Neutrophil (primary cell): ENCODE results near the gene PPP4R3A.

ENCODE experiments used
- H3K27ac ChIP-seq: fragments of 200-600 bp; sonication (generic); 2 replicates; pipeline ENCODE4 v1.5.1; 2016; ENCODE audit warnings: mild to moderate bottlenecking, moderate library complexity
- H3K27me3 ChIP-seq: fragments of 200-600 bp; sonication (generic); 2 replicates; pipeline ENCODE4 v1.6.0; 2016; ENCODE audit warnings: mild to moderate bottlenecking
- H3K36me3 ChIP-seq: fragments of 200-600 bp; sonication (generic); 2 replicates; pipeline ENCODE4 v1.5.1; 2017
- H3K4me1 ChIP-seq, 2 experiments: fragments of 200-600 bp in 1 of 2; sonication (generic) in 1 of 2; 1 replicate in 1 of 2; 2 replicates in 1 of 2; pipeline versions ENCODE4 v1.5.1 to v1.6.1; 2013 to 2016; ENCODE audit warnings: low read depth in 1 of 2, low read length in 1 of 2, mild to moderate bottlenecking in 1 of 2, moderate library complexity in 1 of 2; ENCODE audit not compliant: control insufficient read depth in 1 of 2, insufficient read depth in 1 of 2
- H3K4me3 ChIP-seq, 2 experiments: fragments of 200-600 bp in 1 of 2; sonication (generic) in 1 of 2; 1 replicate in 1 of 2; 2 replicates in 1 of 2; pipeline ENCODE4 v1.5.1; 2013 to 2016; ENCODE audit warnings: low read depth in 1 of 2, low read length in 1 of 2, mild to moderate bottlenecking in 1 of 2, moderate library complexity in 1 of 2
- H3K9me3 ChIP-seq: fragments of 200-600 bp; sonication (generic); 2 replicates; pipeline ENCODE4 v1.5.1; 2016
- TF ChIP-seq, protein P1 (sequence below): fragments of 200-600 bp; sonication (generic); IDR thresholded peaks from 2 replicates; pipeline ENCODE4 v1.5.1; 2016; ENCODE audit warnings: antibody characterized with exemption

PPP4R3A gene

DNA sequence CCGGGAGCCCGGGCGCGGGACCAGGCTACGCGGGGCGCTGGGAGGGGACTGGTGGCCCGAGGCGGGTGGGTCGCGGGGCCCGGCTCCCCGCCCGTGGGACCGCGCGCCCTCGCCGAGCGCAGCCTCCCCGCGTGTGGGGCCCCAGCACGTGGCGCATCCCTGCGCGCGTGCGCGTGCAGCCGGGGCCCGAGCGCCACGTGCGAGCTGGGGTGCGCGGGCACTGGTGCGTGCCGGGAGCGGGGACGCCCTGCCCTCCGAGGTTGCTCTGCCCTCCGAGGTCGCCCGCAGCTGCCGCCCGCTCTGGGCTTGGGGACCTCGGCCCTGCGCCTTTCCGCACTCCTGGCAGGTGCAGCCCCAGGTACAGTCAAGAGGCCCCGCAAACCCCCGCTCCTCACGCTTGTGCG, 92.1 kb downstream of the PPP4R3A start:
- Histone ChIP-seq H3K4me3 (peak overlapping the region; percentile 63 to 69), H3K27ac (peak overlapping the region; percentile 81)

DNA sequence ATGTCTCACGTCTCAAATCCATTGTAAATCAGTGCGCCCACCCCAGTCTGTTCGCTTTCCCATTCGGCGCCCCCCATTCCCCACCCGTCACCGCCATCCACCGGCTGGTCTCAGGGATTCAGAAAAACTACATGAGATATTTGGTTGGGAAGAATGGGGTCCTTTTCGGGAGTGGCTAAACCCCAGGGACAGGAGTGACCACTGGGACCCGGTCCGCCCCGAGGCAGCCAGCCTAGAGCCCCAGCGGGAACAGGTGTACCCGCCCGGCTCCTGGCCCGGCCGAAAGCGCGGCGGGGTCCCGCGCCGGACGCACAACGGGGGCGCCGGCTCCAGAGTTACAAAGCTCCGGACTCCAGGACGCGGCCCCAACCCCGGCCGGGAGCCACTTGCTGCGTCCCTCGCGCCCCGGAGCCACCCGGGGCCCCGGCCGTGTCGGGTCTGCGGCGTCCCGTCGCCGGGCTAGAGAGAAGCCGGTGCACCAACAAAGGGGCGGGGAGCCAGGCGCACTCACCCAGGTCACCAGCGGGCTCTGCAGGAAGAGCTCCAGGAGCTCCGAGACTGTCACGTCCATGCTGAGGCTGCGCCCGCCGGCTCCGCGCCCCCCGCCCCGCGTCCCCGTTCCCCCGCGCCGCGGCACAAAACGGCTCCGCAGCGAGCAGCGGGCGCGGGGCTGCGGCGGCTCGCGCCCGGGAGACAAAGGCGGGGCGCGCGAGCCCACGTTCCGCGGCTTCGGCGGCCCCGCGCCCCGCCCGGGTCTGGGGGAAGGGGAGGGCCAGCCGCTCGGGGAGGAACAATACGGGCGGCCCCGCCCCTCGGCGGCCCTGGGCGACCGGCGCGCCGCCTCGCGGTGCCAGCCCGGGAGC, 92.8 kb downstream of the PPP4R3A start, which contains the start of gene CCDC88C:
Gene CCDC88C (minus strand): TSS at position 701 of the 863 bp plus-strand sequence. CDS start 130 bp downstream, at position 571.
- Histone ChIP-seq H3K36me3 (no peaks in the 10 kb centered on the region), H3K4me3 (peak within 1 kb of the TSS; percentile 69 to 75), H3K4me1 (peaks cover 48 to 54% of the 10 kb centered on the region in 2 experiments), H3K9me3 (no peaks in the 10 kb centered on the region), H3K27me3 (no peaks in the 10 kb centered on the region), H3K27ac (peak within 1 kb of the TSS; percentile 81)
- TF ChIP-seq, protein P1, sequence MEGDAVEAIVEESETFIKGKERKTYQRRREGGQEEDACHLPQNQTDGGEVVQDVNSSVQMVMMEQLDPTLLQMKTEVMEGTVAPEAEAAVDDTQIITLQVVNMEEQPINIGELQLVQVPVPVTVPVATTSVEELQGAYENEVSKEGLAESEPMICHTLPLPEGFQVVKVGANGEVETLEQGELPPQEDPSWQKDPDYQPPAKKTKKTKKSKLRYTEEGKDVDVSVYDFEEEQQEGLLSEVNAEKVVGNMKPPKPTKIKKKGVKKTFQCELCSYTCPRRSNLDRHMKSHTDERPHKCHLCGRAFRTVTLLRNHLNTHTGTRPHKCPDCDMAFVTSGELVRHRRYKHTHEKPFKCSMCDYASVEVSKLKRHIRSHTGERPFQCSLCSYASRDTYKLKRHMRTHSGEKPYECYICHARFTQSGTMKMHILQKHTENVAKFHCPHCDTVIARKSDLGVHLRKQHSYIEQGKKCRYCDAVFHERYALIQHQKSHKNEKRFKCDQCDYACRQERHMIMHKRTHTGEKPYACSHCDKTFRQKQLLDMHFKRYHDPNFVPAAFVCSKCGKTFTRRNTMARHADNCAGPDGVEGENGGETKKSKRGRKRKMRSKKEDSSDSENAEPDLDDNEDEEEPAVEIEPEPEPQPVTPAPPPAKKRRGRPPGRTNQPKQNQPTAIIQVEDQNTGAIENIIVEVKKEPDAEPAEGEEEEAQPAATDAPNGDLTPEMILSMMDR: peak; percentile 39

More for the DNA sequence above, 92.1 kb downstream of the PPP4R3A start:
- no peaks in the 10 kb centered on the region for H3K9me3 ChIP-seq
- H3K4me1 ChIP-seq: peaks cover 48 to 50% of the 10 kb centered on the region in 2 experiments
- TF ChIP-seq, protein P1: no peak
- no peaks in the 10 kb centered on the region for H3K27me3 ChIP-seq
- H3K36me3 ChIP-seq: no peaks in the 10 kb centered on the region

DNA sequence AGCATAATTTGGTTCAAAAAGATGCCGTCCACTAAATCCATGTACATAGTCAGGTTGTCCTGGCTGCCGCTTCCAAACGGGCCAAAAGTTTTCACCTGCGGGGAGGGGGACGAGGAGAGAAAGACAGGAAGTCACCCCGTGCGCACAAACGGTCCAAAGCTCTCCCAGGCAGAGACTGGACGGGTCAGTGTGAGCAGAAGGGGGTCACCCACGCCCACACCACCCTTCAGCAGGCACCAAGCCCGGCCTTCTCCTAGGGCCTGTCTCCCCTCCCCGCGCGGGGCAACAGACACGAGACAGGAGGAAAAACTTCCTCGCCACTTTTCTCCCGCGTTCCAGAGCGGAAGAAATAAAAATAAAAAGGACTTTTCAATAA, 93.4 kb downstream of the PPP4R3A start:
- Histone ChIP-seq H3K4me3 (peak overlapping the region; percentile 69 to 75), H3K36me3 (no peaks in the 10 kb centered on the region), H3K27ac (peak overlapping the region; percentile 81), H3K9me3 (no peaks in the 10 kb centered on the region), H3K27me3 (no peaks in the 10 kb centered on the region), H3K4me1 (peaks cover 52 to 54% of the 10 kb centered on the region in 2 experiments)
- TF ChIP-seq, protein P1: no peak

DNA sequence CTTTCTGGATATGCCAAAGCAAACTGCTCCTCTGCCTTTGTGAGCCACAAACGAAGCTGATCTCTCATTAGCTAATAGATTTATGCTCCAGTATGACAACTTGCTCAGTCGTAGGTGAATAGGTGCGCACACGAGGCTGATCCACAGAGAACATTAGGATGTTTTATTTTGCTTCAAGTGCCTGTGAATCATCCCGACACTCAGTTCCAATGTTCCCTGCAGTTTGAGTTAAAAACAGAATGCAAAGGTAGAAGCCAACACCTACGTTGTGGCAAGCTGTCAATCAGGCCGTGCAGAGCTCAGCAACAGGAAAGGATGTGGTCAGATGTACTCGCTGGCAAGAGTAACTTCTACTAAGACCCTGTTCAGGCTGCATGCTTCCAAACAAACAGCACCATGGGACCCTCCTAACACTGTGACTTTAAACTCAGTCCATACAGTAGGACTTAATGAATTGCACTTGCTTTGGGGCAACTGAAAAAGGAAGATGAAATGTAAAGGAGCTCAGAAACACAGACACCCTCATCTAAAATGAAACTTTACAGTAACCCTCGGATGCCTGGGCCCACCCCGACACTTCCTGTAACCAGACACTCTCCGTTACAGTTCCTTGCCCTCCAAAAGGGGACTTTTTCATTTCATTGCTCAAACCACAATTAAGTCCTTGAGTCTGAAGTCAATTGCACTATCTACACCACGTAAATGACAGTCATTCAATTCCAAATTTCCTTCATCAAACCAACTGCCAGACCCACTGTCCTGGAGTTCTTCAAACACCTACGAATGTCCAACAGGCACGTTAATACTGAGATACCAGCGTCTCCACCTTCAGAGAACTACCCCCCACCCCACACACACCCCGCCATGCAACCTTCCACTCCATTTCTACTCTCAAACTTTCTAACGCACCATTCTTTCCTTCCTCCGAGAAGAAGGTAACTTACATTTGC, 94.0 kb downstream of the PPP4R3A start:
- no peaks in the 10 kb centered on the region for H3K9me3 ChIP-seq
- no peaks in the 10 kb centered on the region for H3K27me3 ChIP-seq
- H3K27ac ChIP-seq: peak overlapping the region; percentile 81
- H3K4me1 ChIP-seq: peaks cover 58 to 59% of the 10 kb centered on the region in 2 experiments
- H3K4me3 ChIP-seq: peak overlapping the region; percentile 69 to 75
- no peaks in the 10 kb centered on the region for H3K36me3 ChIP-seq
- TF ChIP-seq, protein P1: no peak

DNA sequence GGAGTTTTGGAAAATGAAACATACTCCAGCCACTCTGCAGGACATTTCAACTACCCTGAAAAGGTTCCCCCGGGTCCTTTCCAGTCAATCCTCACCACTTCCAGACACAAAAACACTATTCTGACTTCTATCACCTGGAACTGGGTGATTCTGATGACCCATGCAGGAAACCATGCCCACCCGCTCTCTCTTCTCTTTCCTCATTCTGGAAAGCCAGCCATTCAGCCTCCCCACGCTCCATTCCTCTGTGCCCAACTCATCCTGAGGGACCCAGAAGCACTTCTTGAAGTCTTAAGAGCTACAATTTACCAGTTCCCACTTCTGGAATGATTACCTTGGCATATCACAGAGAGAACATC, 95.7 kb downstream of the PPP4R3A start:
- TF ChIP-seq, protein P1: no peak
- H3K9me3 ChIP-seq: no peaks in the 10 kb centered on the region
- H3K4me1 ChIP-seq: peaks cover 63 to 64% of the 10 kb centered on the region in 2 experiments
- no peaks in the 10 kb centered on the region for H3K27me3 ChIP-seq
- H3K36me3 ChIP-seq: no peaks in the 10 kb centered on the region
- no peak overlapping the region for H3K4me3 ChIP-seq
- peak overlapping the region; percentile 81 for H3K27ac ChIP-seq
